Articular chondrocyte of knee joint (primary cell): ENCODE data around the gene LAMB4. TPM values are rescaled to one million over a fixed set of nuclear protein-coding genes. Genes with fewer than 3 reads are reported as not detected.

Experiments
- small RNA-seq: library from RNA; depleted of rRNA; stranded (forward); fragments of <200 nt; gene quantifications from one replicate; pipeline ENCODE3, GENCODE V24; 2012
- total RNA-seq: library from RNA; depleted of rRNA; stranded (reverse); fragments of >200 nt; gene quantifications from 2 replicates; pipeline ENCODE4 v1.2.3, GENCODE V29; 2012

LAMB4 gene, protein sequence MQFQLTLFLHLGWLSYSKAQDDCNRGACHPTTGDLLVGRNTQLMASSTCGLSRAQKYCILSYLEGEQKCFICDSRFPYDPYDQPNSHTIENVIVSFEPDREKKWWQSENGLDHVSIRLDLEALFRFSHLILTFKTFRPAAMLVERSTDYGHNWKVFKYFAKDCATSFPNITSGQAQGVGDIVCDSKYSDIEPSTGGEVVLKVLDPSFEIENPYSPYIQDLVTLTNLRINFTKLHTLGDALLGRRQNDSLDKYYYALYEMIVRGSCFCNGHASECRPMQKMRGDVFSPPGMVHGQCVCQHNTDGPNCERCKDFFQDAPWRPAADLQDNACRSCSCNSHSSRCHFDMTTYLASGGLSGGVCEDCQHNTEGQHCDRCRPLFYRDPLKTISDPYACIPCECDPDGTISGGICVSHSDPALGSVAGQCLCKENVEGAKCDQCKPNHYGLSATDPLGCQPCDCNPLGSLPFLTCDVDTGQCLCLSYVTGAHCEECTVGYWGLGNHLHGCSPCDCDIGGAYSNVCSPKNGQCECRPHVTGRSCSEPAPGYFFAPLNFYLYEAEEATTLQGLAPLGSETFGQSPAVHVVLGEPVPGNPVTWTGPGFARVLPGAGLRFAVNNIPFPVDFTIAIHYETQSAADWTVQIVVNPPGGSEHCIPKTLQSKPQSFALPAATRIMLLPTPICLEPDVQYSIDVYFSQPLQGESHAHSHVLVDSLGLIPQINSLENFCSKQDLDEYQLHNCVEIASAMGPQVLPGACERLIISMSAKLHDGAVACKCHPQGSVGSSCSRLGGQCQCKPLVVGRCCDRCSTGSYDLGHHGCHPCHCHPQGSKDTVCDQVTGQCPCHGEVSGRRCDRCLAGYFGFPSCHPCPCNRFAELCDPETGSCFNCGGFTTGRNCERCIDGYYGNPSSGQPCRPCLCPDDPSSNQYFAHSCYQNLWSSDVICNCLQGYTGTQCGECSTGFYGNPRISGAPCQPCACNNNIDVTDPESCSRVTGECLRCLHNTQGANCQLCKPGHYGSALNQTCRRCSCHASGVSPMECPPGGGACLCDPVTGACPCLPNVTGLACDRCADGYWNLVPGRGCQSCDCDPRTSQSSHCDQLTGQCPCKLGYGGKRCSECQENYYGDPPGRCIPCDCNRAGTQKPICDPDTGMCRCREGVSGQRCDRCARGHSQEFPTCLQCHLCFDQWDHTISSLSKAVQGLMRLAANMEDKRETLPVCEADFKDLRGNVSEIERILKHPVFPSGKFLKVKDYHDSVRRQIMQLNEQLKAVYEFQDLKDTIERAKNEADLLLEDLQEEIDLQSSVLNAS (N-terminal part only)
- total RNA-seq, result under 0.01 TPM in 1 of 2 replicates, not detected in the other

DNA sequence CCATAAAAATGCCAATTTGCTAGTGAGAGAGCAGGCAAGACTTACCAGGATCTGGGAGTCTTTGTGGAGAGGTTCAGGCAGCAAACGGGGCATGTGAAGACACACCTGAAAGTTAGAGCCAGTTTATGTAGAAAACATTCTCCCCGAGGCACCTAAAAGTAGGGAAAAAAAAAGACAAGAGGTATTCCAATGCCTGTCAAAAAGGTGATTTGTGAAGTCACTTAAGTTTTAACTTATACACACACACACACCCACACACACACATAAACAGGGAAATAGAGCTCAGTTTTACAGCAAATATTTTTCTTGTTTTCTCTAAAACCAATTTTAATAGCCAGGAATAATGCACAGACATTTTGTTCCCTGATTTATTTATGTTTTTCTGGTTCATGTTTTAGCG lies at the start of gene LAMB4:
Gene LAMB4 (minus strand): TSS at position 101 of the 400 bp plus-strand sequence. CDS start 7,197 bp downstream, outside the sequence.

DNA sequence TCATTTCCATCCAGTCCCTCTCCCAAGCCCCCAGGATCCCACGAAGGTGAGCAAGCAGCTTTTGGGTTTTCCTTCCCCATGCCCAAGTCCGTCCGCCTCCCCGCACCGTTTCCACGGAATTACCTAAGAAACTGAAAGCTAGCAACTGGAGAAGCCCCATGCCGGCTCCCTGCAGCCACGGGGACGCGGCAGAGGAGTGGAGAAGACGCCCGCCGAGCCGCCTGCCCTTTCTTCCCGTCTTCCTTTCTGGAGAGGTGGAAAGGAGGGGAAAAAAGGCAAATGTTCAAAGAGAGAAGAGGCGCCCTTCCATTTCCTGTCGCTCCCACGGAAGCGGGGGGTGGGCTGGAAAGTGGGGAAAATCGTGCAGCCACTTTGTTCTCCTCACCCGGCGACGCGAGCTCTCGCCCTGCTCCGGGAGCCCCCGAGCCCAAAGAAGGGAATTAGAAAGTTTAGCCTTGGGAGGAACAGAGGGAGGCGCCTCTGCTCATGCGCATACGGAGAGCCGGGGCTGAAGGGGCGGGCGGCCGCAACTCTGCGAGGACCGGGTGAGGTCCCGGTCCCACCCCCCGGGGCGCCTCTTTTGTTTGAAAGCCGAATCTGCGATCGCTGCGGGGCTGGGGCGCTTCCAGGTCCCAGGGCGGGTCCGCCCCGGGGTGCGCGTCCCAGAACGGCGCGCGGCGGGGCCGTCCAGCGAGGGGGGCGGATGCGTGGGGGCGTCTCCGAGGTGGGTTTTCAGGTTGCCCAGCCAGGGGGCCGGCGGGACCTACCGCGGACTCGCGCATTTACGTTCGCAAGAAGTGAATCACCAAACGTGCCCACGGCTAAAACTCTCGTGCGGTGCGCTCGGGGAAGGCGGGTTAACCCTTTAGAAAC lies 127.2 kb downstream of the LAMB4 start, which contains the start of gene LAMB1:
Gene LAMB1 (minus strand): TSS at position 436 of the 873 bp plus-strand sequence. CDS start 276 bp downstream, at position 160.

Small RNA genes lying within 50 kb of the gene (small RNA-seq; reads per million reads assigned to genes)
- not detected for gene RF00012

Other genes with a start within 250 kb of the LAMB4 start
- 77.0 and 80.6 TPM in 2 replicates for gene DLD, start 239.2 kb downstream of the LAMB4 start, total RNA-seq
- 162 and 222 TPM in 2 replicates for gene LAMB1, start 127.2 kb downstream of the LAMB4 start, total RNA-seq